G401 (cell line): ENCODE results near the gene FKBP6. TPM values are rescaled to one million over a fixed set of nuclear protein-coding genes. Genes with fewer than 3 reads are reported as not detected.
"Not testable (repeated sequence)": the region's sequence is repeated elsewhere in the genome, so short reads cannot be mapped to it uniquely, and the experiment has no call there.

Experiments
- DNase-seq: peaks from one replicate; pipeline ENCODE4 v3.0.0-alpha.2; 2015; ENCODE audit warnings: low spot score
- in situ Hi-C: cut with HindIII; loops from 2 replicates; pipeline ENCODE4 v1.10.0; 2016; ENCODE audit warnings: low sequenced_read_pairs, mixed read lengths
- total RNA-seq: library from RNA; depleted of rRNA; stranded (reverse); fragments of >200 nt; shearing (Covaris generic); gene quantifications from 2 replicates; pipeline ENCODE4 v1.2.3, GENCODE V29; 2014; rRNA removed

Gene FKBP6
- total RNA-seq, 1 experiment from 2014 or later, result not detected

DNA sequence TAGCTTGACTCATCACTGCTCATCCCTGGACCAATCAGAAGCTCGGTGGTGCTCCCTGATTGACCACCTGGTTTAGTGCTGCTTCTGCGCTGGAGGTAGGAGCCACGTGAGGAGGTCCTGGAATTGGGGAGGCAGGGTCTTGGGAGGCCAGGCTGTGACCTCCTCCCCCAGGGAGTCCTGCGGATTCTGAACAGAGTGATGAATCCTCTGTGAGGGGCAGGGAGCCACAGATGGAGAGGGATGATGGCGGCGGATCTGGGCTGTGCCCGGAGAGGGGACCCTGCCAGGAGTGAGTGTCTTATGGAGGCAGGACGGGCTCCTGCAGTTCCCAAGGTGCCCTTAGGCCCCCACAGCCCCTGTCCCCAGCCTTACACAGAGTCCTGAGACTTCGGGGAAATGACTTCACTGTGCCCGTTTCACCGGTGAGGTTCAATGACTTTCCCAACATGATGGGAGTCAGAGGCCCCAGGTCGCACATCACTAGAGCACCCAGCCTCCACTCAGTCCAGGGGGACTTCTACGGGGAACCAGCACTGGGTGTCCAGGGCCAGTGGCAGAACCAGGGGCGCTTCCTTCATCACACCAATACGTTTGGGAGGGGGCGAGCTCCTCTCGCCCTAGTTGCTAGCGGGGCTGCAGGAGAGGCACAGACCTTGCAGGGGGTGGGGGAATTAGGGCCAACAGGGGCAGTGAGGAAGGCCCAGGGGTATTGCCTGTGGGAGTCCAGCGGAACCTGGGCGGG, 48.9 kb downstream of the FKBP6 start:
- no peak for DNase-seq
- in situ Hi-C loops, result no loop called here

DNA sequence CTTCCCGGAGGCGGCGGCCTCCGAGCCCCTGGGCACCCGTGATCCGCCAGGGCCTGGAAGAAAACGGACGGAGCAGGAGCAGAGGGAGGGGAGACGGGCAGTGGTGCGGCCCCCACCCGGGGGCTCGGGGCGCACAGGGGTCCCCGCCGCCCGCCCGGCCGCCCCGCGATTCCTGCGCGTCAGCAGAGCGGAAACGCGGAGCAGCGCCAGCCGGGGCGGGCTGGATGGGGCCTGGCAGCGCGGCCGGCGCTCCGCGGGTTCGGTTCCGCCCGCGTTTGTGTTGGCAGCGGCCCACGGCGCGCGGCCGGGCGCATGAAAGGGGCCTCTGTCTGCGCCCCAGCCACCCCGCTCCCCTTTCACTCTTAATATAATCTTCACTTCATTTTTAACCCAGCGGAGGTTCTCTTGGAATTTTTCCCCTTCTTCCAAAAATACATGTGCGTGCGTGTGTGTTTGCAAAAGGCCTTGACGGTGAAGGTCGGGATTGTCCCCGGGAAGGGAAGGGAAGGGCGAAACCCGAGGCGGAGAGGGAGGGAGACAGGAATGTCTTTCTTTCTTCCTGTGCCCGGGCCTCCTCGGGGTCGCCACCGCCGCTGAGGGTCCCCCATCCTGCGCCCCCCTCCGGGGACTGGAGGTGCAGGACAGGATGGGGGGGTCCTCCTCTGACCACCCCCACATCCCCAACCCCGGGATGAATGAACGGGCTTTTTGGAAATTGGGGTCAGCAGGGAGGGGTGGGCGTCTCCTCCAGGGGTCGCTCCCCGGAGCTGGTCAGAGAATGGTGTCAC, 49.6 kb downstream of the FKBP6 start:
- in situ Hi-C loops, DNase-seq: not testable (repeated sequence)

DNA sequence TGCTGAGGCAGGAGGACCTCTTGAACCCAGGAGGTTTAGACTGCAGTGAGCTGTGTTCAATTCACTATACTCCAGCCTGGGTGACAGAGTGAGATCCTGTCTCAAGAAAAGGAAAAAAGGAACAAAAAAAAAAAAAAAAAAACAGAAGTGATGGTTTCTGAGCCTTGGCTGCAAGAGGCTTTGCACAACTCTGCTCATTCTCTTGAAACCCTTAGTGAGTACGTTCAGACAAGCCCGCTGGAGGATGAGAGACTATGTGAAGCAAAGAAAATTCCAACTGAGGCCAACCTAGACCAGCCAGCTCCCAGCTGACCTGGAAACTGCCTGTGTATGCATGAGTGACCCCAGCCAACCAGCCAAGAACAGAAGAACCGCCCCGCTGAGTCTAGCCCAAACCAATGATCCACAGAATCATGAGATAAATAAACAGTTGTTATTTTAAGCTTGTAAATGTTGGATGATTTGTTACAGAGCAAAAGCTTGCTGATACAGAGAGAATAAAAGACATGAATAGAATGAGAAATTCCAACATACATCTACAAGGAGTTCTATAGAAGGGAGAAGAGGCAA, 55.1 kb downstream of the FKBP6 start:
- in situ Hi-C loops, result no loop called here

DNA sequence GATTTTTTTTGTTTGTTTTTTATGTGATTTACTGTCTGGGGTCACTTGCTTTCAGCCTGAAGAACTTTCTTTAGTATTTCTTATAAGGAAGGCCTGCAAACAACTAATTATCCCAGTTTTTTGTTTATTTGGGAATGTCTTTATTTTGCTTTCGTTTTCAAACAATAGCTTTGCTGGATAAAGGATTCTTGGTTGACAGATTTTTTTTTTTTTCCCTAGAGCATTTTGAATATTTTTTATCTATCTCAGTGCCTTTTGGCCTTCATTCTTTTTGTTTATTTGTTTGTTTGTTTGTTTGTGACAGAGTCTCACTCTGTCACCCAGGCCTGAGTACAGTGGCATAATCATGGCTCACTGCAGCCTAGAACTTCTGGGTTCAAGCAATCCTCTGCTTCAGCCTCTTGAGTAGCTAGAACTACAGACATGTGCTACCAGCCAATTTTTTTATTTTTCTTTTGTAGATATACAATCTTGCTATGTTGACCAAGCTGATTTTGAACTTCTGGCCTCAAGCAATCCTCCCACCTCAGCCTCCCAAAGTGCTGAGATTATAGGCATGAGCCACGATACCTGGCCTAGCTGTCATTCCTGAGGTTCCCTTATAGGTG, 59.4 kb downstream of the FKBP6 start:
- DNase-seq, result no peak
- in situ Hi-C loops, result no loop called here

More for the DNA sequence above, 55.1 kb downstream of the FKBP6 start:
- DNase-seq, result no peak

DNA sequence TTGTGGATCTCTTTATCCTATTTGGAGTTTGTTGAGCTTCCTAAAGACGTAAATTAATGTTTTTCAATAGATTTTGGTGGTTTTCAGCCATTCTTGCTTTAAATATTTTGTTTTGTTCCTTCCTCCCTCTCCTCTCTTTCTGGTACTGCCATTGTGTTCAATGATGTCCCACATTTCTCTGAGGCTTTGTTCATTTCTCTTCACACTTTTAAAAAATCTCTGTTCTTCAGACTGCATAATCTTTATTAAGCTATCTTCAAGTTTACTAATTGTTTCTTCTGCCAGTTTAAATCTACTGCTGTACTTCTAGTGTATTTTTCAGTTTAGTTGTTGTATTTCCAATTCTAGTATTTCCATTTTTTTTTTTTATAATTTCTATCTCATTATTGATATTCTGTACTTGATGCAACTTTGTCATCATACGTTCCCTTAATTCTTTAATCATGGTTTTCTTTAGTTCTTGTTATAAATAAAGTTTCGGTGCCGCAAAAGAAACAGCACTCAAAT, 60.0 kb downstream of the FKBP6 start:
- in situ Hi-C loops, result no loop called here
- DNase-seq, result no peak

DNA sequence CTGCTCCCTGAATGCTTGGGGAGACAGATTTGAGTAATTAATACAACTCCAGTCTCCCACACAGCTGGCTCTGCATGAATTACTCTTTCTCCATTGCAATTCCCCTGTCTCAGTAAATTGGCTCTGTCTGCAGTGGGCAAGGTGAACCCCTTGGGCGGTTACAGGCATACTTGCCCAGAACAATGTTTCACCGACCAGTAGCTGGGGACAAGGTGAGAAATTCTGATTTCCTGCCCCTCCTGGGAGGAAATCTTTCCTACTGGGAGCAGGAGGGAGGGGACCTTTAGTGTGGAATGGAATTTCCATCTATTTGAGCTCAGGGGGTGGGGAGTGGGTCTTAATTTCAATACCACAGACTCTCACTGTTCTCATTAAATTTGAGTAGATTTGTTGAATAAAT, 63.4 kb downstream of the FKBP6 start:
- in situ Hi-C loops, result no loop called here
- DNase-seq, result no peak

DNA sequence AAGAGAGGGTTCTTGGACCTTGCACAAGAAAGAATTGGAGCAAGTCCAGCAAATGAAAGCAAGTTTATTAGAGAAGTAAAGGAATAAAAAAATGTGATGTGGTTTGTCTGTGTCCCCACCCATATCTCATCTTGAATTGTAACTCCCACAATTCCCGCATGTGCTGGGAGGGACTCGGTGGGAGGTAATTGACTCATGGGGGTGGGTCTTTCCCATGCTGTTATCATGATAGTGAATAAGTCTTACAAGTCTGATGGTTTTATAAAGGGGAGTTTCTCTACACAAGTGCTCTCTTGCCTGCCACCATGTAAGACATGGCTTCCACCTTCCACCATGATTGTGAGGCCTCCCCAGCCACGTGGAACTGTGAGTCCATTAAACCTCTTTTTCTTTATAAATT, 66.5 kb downstream of the FKBP6 start:
- in situ Hi-C loops, result no loop called here

DNA sequence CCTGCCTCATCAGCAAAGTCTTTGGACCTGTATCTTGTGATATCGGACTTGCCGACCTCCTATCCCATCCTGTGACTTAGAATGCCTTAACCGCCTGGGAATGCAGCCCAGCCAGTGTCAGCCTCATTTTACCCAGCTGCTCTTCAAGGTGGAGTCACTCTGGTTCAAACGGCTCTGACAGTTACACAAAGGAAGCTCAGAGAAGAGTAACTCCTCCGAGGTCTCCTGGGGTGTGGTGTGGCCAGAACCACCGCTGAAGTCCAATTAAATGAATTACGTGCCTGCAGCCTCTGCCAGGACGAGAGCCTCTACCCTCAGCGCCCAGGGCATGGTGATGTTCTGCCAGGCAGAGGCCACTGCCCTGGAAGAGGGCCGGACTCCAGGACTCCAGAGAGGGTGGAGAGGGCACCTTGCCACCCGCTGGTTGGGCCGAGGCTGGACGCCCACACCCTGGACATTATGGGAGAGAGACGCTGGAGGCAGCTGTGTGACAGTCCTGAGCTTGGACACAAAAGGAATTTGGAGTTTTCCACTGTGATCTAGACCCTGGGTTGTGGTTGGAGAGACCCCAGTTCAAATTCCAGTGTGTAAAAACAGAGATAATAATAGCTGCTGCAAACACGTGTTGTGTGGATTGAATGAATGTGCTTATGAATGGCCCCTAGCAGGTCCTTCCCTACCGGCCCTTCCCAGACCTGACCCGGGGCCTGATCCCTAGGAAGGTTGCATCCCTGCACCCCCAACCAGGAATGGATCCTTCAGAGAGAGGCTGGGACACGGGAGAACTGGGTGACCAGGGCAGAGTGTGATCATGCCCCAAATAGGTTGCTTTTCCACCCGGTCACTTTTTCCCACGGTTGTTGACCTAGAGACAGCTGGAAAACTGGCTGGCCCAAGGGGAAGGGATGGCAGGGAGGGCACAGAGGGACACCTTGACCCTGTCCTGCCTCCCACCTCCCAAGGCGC, 67.9 kb downstream of the FKBP6 start:
- no peak for DNase-seq
- in situ Hi-C loops, result no loop called here

More for the DNA sequence above, 66.5 kb downstream of the FKBP6 start:
- DNase-seq, result no peak

DNA sequence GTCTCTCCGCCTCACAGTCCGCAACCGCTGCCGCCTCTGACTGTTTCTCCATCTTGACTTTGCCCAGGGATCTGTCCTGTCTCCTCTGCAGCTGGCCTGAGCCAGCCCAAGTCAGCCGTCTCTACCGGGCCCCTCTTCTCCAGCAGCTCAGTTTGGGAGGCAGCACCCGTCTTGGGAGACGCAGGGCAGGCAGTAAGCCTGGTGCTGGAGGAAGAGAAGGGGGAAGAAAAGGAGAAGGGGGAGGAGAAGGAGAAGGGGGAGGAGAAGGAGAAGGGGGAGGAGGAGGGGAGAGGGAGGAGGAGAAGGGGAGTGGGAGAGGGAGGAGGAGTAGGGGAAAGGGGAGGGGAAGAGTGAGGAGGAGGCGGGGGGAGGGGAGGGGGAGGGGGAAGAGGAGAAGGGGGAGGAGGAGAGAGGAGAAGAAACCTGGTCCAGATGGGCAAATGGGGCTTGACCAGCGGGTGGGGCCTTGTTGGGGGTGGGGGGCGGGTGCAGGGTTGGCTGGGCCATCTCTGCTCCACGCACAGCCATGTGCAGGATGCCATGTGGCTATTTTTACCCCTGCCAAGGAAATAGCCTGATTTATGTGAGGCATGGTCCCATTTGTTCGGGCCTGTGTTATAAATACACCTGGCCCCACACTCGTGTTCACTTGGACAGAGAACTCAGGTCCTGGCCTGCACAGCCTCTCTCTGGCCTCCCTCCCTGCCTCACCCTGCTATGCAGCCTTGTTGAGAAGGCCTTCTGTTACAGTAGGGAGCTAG, 69.7 kb downstream of the FKBP6 start:
- DNase-seq, result peak; percentile 84
- in situ Hi-C loops, result no loop called here

DNA sequence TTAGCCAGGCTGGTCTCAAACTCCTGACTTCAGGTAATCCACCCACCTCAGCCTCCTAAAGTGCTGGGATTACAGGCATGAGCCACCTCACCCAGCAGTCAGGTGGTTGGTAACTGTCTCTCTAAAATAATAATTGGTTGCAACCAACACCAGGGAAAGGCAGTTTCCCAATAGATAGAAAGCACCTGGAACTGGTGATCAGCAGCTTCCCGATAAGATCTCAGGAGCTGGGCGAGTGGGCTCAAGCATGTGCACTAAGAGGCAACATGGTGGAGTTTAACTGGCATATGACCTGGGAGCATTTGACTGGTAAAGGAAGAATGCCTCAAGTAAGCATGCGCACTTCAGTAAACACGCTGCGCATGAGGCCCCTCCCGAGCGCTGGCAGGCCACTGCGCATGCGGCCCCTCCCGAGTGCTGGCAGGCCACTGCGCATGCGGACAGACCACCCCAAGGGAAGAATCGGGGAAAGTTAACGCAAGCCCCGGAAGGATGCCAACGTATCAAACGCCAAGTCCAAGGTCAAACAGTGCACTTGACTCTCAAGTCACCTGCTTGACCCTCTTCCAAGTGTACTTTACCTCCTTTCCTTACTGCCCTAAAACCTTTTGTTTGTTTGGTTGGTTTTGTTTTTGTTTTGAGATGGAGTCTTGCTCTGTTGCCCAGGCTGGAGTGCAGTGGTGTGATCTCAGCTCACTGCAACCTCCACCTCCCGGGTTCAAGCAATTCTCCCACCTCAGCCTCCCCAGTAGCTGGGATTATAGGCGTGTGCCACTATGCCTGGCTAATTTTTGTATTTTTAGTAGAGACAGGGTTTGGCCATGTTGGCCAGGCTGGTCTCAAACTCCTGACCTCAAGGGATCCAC, 71.5 kb downstream of the FKBP6 start:
- in situ Hi-C loops, result not testable (repeated sequence)
- DNase-seq, result peak; percentile 68

DNA sequence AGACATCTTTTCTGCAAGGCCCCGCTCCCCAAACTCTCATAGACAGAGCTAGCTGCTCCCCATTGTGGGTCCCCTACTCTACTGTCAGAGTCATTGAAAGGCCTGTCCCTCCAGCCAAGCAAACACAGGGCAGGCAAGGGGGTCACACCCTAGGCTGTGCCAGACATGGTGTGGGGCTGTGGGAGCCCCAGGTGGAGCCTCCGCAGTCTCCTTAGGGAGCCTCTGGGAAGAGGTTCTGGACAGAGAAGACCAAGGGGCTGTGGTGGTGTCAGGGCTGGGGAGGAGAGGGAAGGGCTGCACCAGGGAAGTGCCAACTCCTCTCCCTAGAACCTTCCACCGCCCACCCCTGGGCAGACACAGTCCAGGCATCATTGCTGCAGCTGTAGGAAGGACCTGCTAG, 76.9 kb downstream of the FKBP6 start:
- in situ Hi-C loops, DNase-seq: not testable (repeated sequence)

Other genes with a start within 250 kb of the FKBP6 start
- not detected in 2 replicates for gene SPDYE9, start 242.1 kb upstream of the FKBP6 start, total RNA-seq
- 52.7 and 66.8 TPM in 2 replicates for gene NSUN5, start 19.3 kb upstream of the FKBP6 start, total RNA-seq
- gene TRIM50, start 79 bp upstream of the FKBP6 start, total RNA-seq, result not detected in 2 replicates
- gene FZD9, start 105.6 kb downstream of the FKBP6 start, total RNA-seq, result not detected in 2 replicates
- gene BAZ1B, start 194.1 kb downstream of the FKBP6 start, total RNA-seq, result 69.2 and 90.1 TPM in 2 replicates
- 43.6 and 57.5 TPM in 2 replicates for gene BCL7B, start 229.5 kb downstream of the FKBP6 start, total RNA-seq